K562 (cell line): ENCODE measurements around the gene ASB18. TPM values are rescaled to one million over a fixed set of nuclear protein-coding genes. Genes with fewer than 3 reads are reported as not detected.

Experiments used
- ATAC-seq: fragments of 200-7000 bp; cut with Tn5 transposase; 3 replicates; pipeline ENCODE4 v1.9.1; 2020; ENCODE audit warnings: moderate library complexity
- BruUV-seq: library from RNA; stranded (reverse); fragments of 400-500 nt; replicated peaks from 2 replicates; lab custom pipeline; 2021; lab: Mats Ljungman, UMichigan
- CTCF ChIA-PET: fragments of 300-600 bp; formaldehyde crosslinking; extraction: SDS; loops from one replicate; lab custom pipeline; 2021; ENCODE audit warnings: low intra/inter-chr PET ratio; lab: Yijun Ruan, JAX
- POLR2A ChIA-PET: fragments of 300-600, 350-650 bp; sonication (Branson Sonifier 250); formaldehyde crosslinking; extraction: SDS; loops from one replicate; lab custom pipeline; 2021; ENCODE audit warnings: antibody characterized with exemption, inconsistent platforms; lab: Yijun Ruan, JAX
- DNase-seq, 4 experiments: peaks; one replicate each; pipeline versions ENCODE4 v3.0.0 to v3.0.0-alpha.2; 2011 to 2018; ENCODE audit warnings: low spot score in 3 of 4, mixed read lengths in 3 of 4; ENCODE audit errors: extremely low read depth in 1 of 4
- FAIRE-seq: peaks from 2 replicates; lab custom pipeline; 2011; peaks lifted over from hg19 to GRCh38; lab: Jason Lieb, UNC
- H2AFZ ChIP-seq: 2 replicates; pipeline ENCODE4 v1.6.0; 2011; ENCODE audit warnings: low read depth, low read length, control low read depth, inconsistent platforms
- H3K27ac ChIP-seq: fragments of 200-600 bp; 3 replicates; pipeline ENCODE4 v1.8.0; 2011; ENCODE audit warnings: low read depth, mild to moderate bottlenecking, control low read depth, inconsistent platforms, low read length, moderate library complexity, mixed read lengths; ENCODE audit errors: extremely low read depth
- H3K27me3 ChIP-seq, 2 experiments: fragments of 300-600 bp in 1 of 2; 2 replicates in 1 of 2; 3 replicates in 1 of 2; pipeline versions ENCODE4 v1.6.0 to v1.8.0; 2011; ENCODE audit warnings: inconsistent platforms in 2 of 2, low read length in 2 of 2, mild to moderate bottlenecking in 1 of 2, mixed read lengths in 1 of 2, moderate library complexity in 1 of 2; ENCODE audit not compliant: control insufficient read depth in 2 of 2, insufficient read depth in 2 of 2
- H3K36me3 ChIP-seq: fragments of 300-600 bp; 3 replicates; pipeline ENCODE4 v1.8.0; 2011; ENCODE audit warnings: mild to moderate bottlenecking, low read length, inconsistent platforms; ENCODE audit not compliant: control insufficient read depth, insufficient read depth
- H3K4me1 ChIP-seq, 2 experiments: fragments of 200-600 bp in 1 of 2; replicated peaks in 1 of 2; 2 replicates in 1 of 2; 3 replicates in 1 of 2; pipeline versions ENCODE4 v1.5.1 to v1.8.0; 2011; ENCODE audit warnings: inconsistent platforms in 2 of 2, low read length in 2 of 2, mild to moderate bottlenecking in 1 of 2, mixed read lengths in 1 of 2, moderate library complexity in 1 of 2; ENCODE audit not compliant: control insufficient read depth in 2 of 2, insufficient read depth in 2 of 2
- H3K4me2 ChIP-seq: 2 replicates; pipeline ENCODE4 v1.6.1; 2011; ENCODE audit warnings: low read length, control low read depth, inconsistent platforms, mixed read lengths; ENCODE audit not compliant: insufficient read depth
- H3K4me3 ChIP-seq: fragments of 200-600 bp; sonication (generic), shearing (Covaris generic); 2 replicates; pipeline ENCODE4 v1.5.1; 2016; ENCODE audit warnings: control low read depth, inconsistent platforms
- H3K79me2 ChIP-seq: fragments of 200-600 bp; 3 replicates; pipeline ENCODE4 v1.8.0; 2011; ENCODE audit warnings: low read length, inconsistent platforms; ENCODE audit not compliant: control insufficient read depth, insufficient read depth
- H3K9ac ChIP-seq, 2 experiments: 2 replicates each; pipeline versions ENCODE4 v1.6.0 to v1.6.1; 2011; ENCODE audit warnings: low read depth in 2 of 2, low read length in 2 of 2, control low read depth in 1 of 2, inconsistent platforms in 1 of 2, mild to moderate bottlenecking in 1 of 2, mixed read lengths in 1 of 2; ENCODE audit not compliant: insufficient read depth in 1 of 2
- H3K9me1 ChIP-seq: one replicate; pipeline ENCODE4 v1.6.0; 2011; ENCODE audit warnings: inconsistent platforms, mild to moderate bottlenecking, low read length, moderate library complexity; ENCODE audit not compliant: control insufficient read depth, insufficient read depth
- H3K9me3 ChIP-seq: replicated peaks from 2 replicates; pipeline ENCODE4 v1.5.1; 2011; ENCODE audit warnings: low read depth, low read length, inconsistent platforms; ENCODE audit not compliant: control insufficient read depth, insufficient read depth
- H4K20me1 ChIP-seq: replicated peaks from 2 replicates; pipeline ENCODE4 v1.6.1; 2011; ENCODE audit warnings: low read length, inconsistent platforms, mixed read lengths; ENCODE audit not compliant: control insufficient read depth, insufficient read depth
- CSDE1 ChIP-seq, 2 experiments: fragments of 450-650 bp; IDR thresholded peaks; 2 replicates each; pipeline ENCODE4 v1.6.1; 2016; ENCODE audit warnings: mild to moderate bottlenecking in 1 of 2
- DPF2 ChIP-seq: fragments of 450-650 bp; IDR thresholded peaks from 2 replicates; pipeline ENCODE4 v1.6.1; 2016
- EHMT2 ChIP-seq: fragments of 450-650 bp; IDR thresholded peaks from 2 replicates; pipeline ENCODE4 v1.6.1; 2018; ENCODE audit warnings: antibody characterized with exemption
- FOXA3 ChIP-seq, 2 experiments: fragments of 450-650 bp in 1 of 2; sonication (generic) in 1 of 2; formaldehyde crosslinking; IDR thresholded peaks in 1 of 2; conservative IDR thresholded peaks in 1 of 2; 2 replicates each; pipeline versions ENCODE4 v1.4.0 to v1.8.0; 2020 to 2022; ENCODE audit warnings: mild to moderate bottlenecking in 2 of 2, missing genetic modification reagents in 1 of 2
- KAT7 ChIP-seq: sonication (generic); formaldehyde crosslinking; IDR thresholded peaks from 2 replicates; pipeline ENCODE4 v1.8.0; 2022; ENCODE audit warnings: missing genetic modification reagents, mild to moderate bottlenecking, borderline replicate concordance
- MECOM ChIP-seq: fragments of 250-450 bp; sonication (Bioruptor Pico); IDR thresholded peaks from 2 replicates; pipeline ENCODE4 v1.8.0; 2022; ENCODE audit warnings: inconsistent platforms
- PHF21A ChIP-seq: fragments of 450-650 bp; IDR thresholded peaks from 2 replicates; pipeline ENCODE4 v1.6.1; 2017; ENCODE audit warnings: low read depth, borderline replicate concordance
- POU5F1 ChIP-seq: fragments of 150-350 bp; IDR thresholded peaks from 2 replicates; pipeline ENCODE4 v1.6.1; 2014; ENCODE audit warnings: borderline replicate concordance, low read length, low read depth, mild to moderate bottlenecking; ENCODE audit not compliant: partially characterized antibody
- SETDB1 ChIP-seq: IDR thresholded peaks from one replicate; pipeline ENCODE4 v1.6.1; 2012; ENCODE audit warnings: low read length, control low read depth, inconsistent platforms
- ZFX ChIP-seq: sonication (generic); formaldehyde crosslinking; IDR thresholded peaks from 2 replicates; pipeline ENCODE4 v1.8.0; 2022; ENCODE audit warnings: mild to moderate bottlenecking, missing genetic modification reagents, moderate library complexity
- ZKSCAN3 ChIP-seq: fragments of 250-450 bp; sonication (Bioruptor Pico); IDR thresholded peaks from 2 replicates; pipeline ENCODE4 v1.4.0; 2020
- ZNF586 ChIP-seq: fragments of 450-650 bp; formaldehyde crosslinking; conservative IDR thresholded peaks from 2 replicates; pipeline ENCODE4 v1.4.0; 2020; ENCODE audit warnings: mild to moderate bottlenecking, moderate library complexity
- ZNF589 ChIP-seq: fragments of 200-800 bp; sonication (Bioruptor generic); IDR thresholded peaks from 2 replicates; pipeline ENCODE4 v1.6.1; 2016; ENCODE audit warnings: low read depth, missing genetic modification characterization, missing compliant biosample characterization
- ZNF707 ChIP-seq: fragments of 250-450 bp; sonication (Bioruptor Pico); conservative IDR thresholded peaks from 2 replicates; pipeline ENCODE4 v1.8.0; 2022; ENCODE audit warnings: inconsistent platforms, mild to moderate bottlenecking, moderate library complexity
- ZNF830 ChIP-seq: fragments of 250-450 bp; sonication (Bioruptor Pico); IDR thresholded peaks from 2 replicates; pipeline ENCODE4 v1.5.0; 2021; ENCODE audit warnings: mild to moderate bottlenecking
- WGBS: fragments of 100-300 bp; shearing (Covaris generic); methylation state at CpG from one replicate; pipeline ENCODE4 v1.1.6; 2016; ENCODE audit warnings: low coverage, mixed read lengths; ENCODE audit not compliant: insufficient coverage; ENCODE audit errors: missing lambda C conversion rate; 5-methylcytosine and 5-hydroxymethylcytosine counted together
- in situ Hi-C: fragments of 300-500 bp; cut with MboI; formaldehyde crosslinking; loops from 4 replicates; pipeline ENCODE4 v1.15.0; 2018; ENCODE audit warnings: inconsistent platforms, mixed read lengths
- intact Hi-C: fragments of 100-400 bp; cut with micrococcal nuclease; formaldehyde crosslinking; loops from 2 replicates; pipeline ENCODE4 v1.14.2; 2022
- polyA plus RNA-seq, 8 experiments: library from polyadenylated mRNA; depleted of rRNA in 4 of 8; stranded (reverse) in 5 of 8; unstranded in 3 of 8; fragments of >200 nt; fragmentation: Nextera tagmentation in 2 of 8; fragmentation: Illumina TruSeq in 1 of 8; extraction: Ambion mirVana in 2 of 8; extraction: Trizol in 1 of 8; gene quantifications; 2 replicates each; pipeline versions ENCODE4 v1.2.1 to v1.2.3, GENCODE V29; 2011 to 2014; ENCODE audit warnings: inconsistent platforms in 1 of 8, missing spikeins in 1 of 8
- total RNA-seq, 7 experiments: library from RNA; depleted of rRNA in 6 of 7; stranded (reverse); fragments of >200 nt in 6 of 7; fragmentation: Illumina TruSeq in 2 of 7; extraction: Trizol in 2 of 7; gene quantifications; 2 replicates each; pipeline versions ENCODE4 v1.2.1 to v1.2.3, GENCODE V29; 2011 to 2021; ENCODE audit warnings: low replicate concordance in 1 of 7
- TF ChIP-seq, protein P1 (sequence below): fragments of 450-650 bp; formaldehyde crosslinking; IDR thresholded peaks from 2 replicates; pipeline ENCODE4 v1.4.0; 2022; ENCODE audit warnings: missing genetic modification characterization

ASB18 gene
- total and polyA plus RNA-seq, 9 of the 15 experiments (the other 6 are each of a cell fraction or from before 2014, with no cell fraction given): not detected

DNA sequence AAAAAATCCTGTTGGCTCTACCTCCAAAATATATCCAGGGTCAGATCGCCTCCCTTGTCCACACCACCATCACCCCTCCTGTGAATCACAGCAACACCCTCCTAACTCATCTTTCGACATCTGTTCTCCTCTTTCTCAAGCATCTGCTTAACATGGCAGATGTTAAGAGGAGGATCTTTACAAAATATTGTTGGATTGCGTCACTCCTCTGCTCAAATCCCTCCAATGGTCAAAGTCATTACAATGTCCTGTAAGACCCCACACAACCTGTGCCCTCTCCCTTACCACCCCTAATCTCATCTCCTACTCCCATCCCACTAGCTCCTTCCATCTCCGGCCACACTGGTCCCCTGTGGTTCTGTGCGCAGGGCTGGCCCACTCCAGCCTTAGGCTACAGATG is 59.3 kb downstream of the ASB18 start (continued):
- no peak for TF ChIP-seq POU5F1
- TF ChIP-seq DPF2: no peak
- TF ChIP-seq, protein P1, sequence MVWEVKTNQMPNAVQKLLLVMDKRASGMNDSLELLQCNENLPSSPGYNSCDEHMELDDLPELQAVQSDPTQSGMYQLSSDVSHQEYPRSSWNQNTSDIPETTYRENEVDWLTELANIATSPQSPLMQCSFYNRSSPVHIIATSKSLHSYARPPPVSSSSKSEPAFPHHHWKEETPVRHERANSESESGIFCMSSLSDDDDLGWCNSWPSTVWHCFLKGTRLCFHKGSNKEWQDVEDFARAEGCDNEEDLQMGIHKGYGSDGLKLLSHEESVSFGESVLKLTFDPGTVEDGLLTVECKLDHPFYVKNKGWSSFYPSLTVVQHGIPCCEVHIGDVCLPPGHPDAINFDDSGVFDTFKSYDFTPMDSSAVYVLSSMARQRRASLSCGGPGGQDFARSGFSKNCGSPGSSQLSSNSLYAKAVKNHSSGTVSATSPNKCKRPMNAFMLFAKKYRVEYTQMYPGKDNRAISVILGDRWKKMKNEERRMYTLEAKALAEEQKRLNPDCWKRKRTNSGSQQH (CRISPR knock-in tag): no peak

GRCh38 chr2:236200378-236200777 is 63.8 kb downstream of the ASB18 start:
- no peak overlapping the region for H3K9ac ChIP-seq
- in situ Hi-C loops (no loop called here), intact Hi-C loops (no loop called here)
- H3K27ac ChIP-seq: no peak overlapping the region
- H3K4me3 ChIP-seq: no peak overlapping the region
- H4K20me1 ChIP-seq: no peaks in the 10 kb centered on the region
- BruUV-seq: no TSS peak
- peaks cover 0 to 11% of the 10 kb centered on the region in 2 experiments; a peak in 2 of 5 replicates for H3K27me3 ChIP-seq
- no peak for DNase-seq
- no peak for ATAC-seq
- TF ChIP-seq SETDB1: no peak
- no peak for TF ChIP-seq MECOM (CRISPR knock-in tag)
- TF ChIP-seq ZNF589 (CRISPR knock-in tag): no peak
- no peak for TF ChIP-seq ZKSCAN3 (CRISPR knock-in tag)
- no peak for TF ChIP-seq PHF21A
- TF ChIP-seq ZFX (CRISPR knock-in tag): no peak
- no peak for TF ChIP-seq ZNF586 (CRISPR knock-in tag)
- no peak for TF ChIP-seq EHMT2
- no peak for TF ChIP-seq CSDE1 (IDR thresholded peaks at IDR 0.05)
- TF ChIP-seq ZNF830 (CRISPR knock-in tag): no peak
- no peak for TF ChIP-seq KAT7 (CRISPR knock-in tag)
- no peak for TF ChIP-seq ZNF707 (CRISPR knock-in tag)
- no peak for TF ChIP-seq FOXA3 (CRISPR knock-in tag; conservative IDR thresholded peaks at IDR 0.05 in 1 of 2, IDR thresholded peaks at IDR 0.05 in 1 of 2)
- no peak for FAIRE-seq
- no peak overlapping the region for H3K4me2 ChIP-seq
- H3K9me3 ChIP-seq: no peaks in the 10 kb centered on the region
- ChIA-PET CTCF (no interaction called here), POLR2A (interaction anchor here (0.6 kb wide), 1 partner anchor 308 kb away, joined by 7 read pairs; no protein-coding TSS in a partner anchor)
- no peaks in the 10 kb centered on the region for H3K36me3 ChIP-seq
- H3K4me1 ChIP-seq: no peaks in the 10 kb centered on the region
- H3K79me2 ChIP-seq: no peaks in the 10 kb centered on the region
- WGBS: 3% methylated on average over 5 of the region's 7 CpGs
- H2AFZ ChIP-seq: no peak overlapping the region
- H3K9me1 ChIP-seq: no peaks in the 10 kb centered on the region
